SK-N-MC (cell line): ENCODE measurements around the gene PAPOLB.

ENCODE experiments used
- EZH2 ChIP-seq: fragments of 200-600 bp; sonication (generic); IDR thresholded peaks from one replicate; pipeline ENCODE4 v1.6.1; 2017; ENCODE audit warnings: antibody characterized with exemption
- FOXP2 ChIP-seq: optimal IDR thresholded peaks from 2 replicates; pipeline ENCODE3; 2011; ENCODE audit warnings: mild to moderate bottlenecking, moderate library complexity; ENCODE audit not compliant: insufficient read depth; ENCODE audit errors: extremely low read length, control extremely low read depth
- POLR2AphosphoS5 ChIP-seq: IDR thresholded peaks from 2 replicates; pipeline ENCODE4 v1.6.1; 2012; ENCODE audit warnings: mild to moderate bottlenecking, low read depth, low read length, borderline replicate concordance

DNA sequence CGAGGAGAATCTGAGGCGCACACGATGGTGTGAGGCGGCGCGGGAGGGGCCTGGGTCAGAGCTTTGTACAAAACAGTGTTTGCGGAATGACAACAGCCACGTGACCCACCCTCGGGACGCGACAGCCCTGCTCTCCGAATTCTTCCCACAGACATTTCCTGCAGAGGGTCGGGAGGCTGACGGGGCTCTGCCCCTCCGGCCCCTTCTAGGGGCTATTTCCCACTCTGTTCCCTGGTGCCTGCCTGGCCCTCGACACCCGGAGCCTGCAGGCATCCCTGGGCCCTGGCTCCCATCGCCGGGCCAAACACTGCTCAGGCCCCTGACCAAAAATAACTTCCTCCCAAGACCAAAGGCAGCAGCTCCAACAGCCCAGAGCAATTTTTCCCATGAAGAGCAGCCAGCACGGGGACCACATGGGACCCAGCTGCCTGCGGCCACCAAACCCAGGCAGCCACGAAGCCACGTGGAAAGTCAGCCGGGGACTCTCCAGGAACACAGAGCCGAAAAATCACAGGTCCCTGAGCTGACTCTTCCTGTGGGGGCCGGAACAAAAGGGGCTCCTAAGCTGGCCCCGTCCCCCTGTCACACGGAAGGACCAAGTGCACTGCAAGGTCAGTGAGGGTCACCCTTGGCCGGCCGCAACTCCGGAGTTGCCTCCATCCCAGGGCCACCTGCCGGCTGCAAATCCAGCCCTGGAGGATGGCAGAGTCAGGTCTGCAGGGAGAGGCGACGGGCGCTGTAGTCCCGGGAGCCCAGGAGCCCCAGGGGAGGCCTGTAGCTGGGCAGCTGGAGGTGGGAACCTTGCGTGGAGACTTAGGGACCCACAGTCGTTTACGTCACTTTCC is 42.0 kb downstream of the PAPOLB start:
- TF ChIP-seq EZH2, result no peak
- TF ChIP-seq POLR2AphosphoS5, result no peak
- no peak for TF ChIP-seq FOXP2
